A204.1 (cell line): ENCODE results near the gene SGCD.

Source experiments
- FAIRE-seq: peaks from 2 replicates; lab custom pipeline; 2012; peaks lifted over from hg19 to GRCh38; lab: Jason Lieb, UNC

Gene SGCD

GRCh38 chr5:156783092-156783491, 456.1 kb downstream of the SGCD start:
- no peak for FAIRE-seq

GRCh38 chr5:156794687-156795086, 467.7 kb downstream of the SGCD start:
- no peak for FAIRE-seq

GRCh38 chr5:156798201-156798600, 471.2 kb downstream of the SGCD start:
- FAIRE-seq = no peak

- no peak for FAIRE-seq
Observed at GRCh38 chr5:156799171-156799570, 472.2 kb downstream of the SGCD start.

GRCh38 chr5:156800929-156801328, 474.0 kb downstream of the SGCD start:
- FAIRE-seq = no peak

- no peak for FAIRE-seq
Observed at GRCh38 chr5:156802501-156802900, 475.5 kb downstream of the SGCD start.

- no peak for FAIRE-seq
Observed at GRCh38 chr5:156803404-156803803, 476.4 kb downstream of the SGCD start.

GRCh38 chr5:156812959-156813358, 486.0 kb downstream of the SGCD start:
- FAIRE-seq = peak; percentile 56

GRCh38 chr5:156815988-156816599, 489.1 kb downstream of the SGCD start:
- peak; percentile 69 for FAIRE-seq
